Central memory CD4-positive, alpha-beta T cell (primary cell): ENCODE results near the gene CST6.
"Not testable (repeated sequence)": the region's sequence is repeated elsewhere in the genome, so short reads cannot be mapped to it uniquely, and the experiment has no call there.

Experiments used
- DNase-seq: peaks from one replicate; pipeline ENCODE4 v3.0.0; 2022

Gene CST6

DNA sequence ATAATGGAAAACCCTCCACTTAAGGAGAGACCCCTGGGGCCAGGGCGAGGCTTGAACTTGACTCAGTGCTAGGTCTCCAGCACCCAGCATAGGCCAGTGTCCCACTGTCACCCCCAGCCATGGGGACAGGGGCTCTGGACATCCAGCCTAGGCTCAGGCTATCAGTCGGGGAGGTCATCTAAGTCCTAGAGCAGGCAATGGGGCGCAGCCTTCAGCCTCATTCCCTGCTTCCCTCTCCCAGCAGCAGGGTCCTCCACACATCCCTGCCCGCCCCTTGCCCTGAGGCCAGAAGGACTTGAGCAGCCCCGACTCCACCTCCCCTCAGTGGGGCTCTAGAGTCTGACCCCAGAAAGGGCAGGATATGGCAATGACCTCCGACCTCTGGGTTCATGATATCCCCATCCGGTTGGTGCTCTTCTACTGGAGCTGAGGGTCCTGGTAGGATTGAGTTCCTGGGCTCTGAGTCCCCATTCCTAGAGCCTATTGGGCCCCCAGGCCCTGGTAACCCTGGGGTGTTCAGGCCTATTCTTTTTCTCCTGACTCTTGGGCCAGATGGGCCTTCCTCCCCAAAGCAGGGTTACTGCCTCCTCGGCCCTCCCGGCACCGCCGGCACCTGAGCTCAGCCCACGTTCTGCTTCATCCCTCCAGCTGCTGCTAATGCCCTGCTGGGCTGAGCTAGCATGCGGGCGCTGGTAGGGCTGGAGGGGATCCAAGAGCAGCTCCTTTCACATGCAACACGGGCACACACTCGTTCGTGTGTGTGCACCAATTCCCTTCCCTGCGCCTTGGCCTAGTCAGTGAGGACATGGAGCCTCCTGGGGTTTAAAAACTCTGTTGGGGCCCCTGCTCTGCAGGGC, 4.4 kb downstream of the CST6 start:
- DNase-seq, result no peak

DNA sequence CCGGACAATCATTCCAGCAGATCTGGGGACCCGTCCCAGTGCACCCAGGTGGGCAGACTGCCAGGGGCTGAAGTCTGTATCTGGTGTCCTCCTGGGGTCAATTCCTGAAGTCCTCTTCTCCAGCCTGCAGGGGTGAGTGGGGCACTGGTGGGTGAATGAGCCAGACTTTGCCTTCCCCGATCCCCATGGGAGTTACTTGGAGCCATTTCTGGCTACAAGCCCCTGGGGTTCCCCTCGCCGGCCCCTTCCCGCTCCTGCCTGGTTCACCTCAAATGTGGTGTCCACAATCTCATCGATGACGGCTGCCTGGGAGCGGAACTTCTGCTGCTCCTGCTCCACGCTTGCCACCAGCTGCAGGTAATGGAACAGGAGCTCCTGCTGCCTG, 5.0 kb downstream of the CST6 start:
- DNase-seq, result no peak

DNA sequence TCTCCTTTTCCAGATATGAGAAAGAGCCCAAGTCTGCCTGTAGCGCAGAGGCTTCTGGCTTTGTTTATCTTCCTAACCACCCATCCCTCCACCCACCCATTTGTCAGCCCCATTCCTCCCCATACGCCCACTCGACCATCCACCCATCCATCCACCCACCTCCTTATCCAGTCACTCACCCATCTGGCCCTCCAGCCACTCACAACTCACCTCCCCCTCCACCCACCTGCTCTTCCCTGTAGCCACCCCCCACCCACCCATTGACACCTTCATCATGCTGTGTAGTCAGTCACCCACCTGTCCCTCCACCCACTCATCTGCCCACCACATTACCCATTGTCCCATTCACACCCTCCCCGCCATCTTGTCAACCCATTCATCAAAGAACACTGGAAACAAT, 5.5 kb downstream of the CST6 start:
- no peak for DNase-seq

DNA sequence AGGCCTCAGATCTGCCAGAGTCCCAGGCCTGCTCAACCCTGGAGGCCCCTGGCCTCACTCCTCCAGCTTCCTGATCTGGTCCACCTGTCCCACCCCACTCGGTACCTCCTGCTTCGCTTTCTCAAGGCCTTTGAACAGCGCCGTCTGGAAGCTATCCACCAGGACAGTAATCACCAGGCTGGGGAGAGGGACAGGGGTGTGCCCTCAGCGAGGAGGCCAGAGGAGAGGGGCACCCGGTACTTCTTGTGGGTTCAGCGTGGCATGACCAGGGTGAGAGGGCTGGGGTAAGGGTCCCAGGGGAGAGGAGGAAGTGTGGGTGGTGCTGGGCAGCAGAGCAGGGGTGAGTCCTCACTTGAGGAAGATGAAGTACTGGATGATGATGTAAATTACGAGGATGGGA, 8.4 kb downstream of the CST6 start:
- no peak for DNase-seq

- DNase-seq, result no peak
These were observed 9.0 kb downstream of the CST6 start for GRCh38 chr11:66020618-66021357.

DNA sequence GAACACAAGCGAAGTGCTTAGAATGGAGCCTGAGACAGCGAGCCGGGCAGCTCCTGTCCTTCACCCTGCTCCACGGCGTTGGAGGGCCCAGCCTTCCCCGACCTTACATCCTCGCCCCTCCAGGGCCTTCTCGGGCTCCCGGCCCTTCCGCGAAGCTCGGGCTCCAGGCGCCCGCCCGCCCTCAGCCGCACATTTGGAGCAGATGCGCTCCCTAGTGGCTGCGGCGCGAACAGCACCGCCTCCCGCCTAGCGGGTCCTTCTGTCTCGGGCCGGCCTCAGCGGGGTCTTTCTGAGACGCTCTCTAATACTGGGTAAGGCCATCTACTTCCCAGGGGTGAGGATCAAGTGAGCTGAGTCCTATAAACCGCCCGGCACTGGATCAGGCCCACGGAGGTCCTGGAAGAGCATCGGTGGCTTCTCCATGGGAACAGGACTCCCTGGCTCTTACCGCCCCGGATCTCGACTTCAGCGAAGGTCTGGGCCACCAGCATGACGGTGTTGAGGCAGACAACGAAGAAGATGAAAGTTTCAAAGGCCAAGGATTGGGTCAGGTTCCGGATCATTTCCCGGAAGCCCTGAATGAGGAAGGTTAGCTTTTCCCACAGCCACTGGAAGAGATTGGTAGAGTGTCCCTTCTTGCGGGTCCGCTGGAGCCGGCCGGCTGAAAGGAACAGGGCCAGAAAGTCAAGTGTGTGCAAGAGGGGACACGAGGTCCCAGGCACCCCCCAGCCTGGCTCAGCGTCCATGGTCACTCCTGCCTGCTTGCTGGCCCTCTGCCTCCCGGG, 10.8 kb downstream of the CST6 start:
- peak; percentile 59 for DNase-seq

DNA sequence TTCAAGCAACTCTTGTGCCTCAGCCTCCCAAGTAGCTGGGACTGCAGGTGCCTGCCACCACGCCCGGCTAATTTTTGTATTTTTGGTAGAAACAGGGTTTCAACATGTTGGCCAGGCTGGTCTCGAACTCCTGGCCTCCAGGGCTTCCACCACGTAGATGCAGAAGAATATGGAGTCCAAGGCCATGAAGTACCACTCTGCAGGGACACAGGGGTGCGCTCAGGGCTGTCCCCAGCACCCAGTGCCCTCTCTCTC, 11.3 kb downstream of the CST6 start:
- not testable (repeated sequence) for DNase-seq

DNA sequence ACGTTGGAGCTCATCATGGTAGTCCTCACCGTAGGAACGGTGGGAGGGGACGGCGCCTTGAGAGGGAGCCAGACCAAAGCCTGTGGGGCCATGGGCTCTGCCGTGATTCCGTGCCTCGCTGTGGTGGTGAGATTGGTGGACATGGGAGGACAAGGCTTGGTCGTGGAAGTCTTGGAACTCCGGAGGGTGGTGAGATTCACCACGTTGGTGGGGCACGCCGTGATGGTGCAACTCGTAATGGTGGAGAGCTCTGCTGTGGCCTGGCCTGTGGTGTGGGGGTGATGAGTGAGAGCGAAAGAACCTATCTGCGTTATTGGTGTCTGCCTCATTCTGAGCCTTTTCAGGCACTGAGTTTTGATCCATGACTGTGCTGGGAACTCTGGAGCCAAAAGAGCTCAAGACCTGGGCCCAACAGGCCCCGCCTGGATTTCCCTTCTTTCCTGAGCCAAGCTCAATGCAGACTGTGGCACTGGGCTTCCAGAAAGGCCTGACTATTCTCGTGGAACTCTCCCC, 14.3 kb downstream of the CST6 start, which contains the start of gene CATSPER1:
CATSPER1 (minus strand) TSS at position 463 of the 513 bp plus-strand sequence; CDS start at position 363, 100 bp downstream.
- DNase-seq, result no peak

GRCh38 chr11:66032957-66033735, 21.3 kb downstream of the CST6 start:
- no peak for DNase-seq

GRCh38 chr11:66035653-66036333, 24.0 kb downstream of the CST6 start:
- no peak for DNase-seq

DNA sequence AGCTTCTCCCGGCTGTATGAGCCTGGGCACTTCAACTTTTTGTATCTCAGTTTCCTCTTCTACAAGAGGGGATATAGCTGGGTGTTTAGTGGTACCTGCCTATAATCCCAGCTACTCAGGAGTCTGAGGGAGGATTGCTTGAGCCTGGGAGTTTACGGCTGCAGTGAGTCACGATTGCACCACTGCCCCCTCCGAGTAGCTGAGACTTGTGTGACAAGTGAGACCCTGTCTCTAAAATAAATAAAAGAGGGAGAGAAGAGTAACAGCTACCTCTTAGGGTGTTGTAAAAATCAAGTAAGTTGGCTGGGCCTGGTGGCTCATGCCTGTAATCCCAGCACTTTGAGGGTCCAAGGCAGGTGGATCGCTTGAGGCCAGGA, 24.5 kb downstream of the CST6 start:
- no peak for DNase-seq

DNA sequence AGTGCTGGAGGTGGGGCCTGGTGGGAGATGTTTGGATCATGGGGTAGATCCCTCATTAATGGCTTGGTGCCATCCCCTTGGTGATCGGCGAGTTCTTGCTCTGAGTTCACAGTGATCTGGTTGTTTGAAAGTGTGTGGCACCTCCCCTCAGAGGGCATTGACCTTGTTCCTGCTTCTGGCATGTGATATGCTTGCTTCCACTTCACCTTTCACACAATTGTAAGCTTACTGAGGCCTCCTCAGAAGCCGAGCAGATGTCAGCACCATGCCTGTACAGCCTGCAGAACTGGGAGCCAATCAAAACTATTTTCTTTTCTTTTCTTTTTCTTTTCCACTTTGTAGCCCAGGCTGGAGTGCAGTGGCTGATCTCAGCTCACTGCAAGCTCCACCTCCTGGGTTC, 25.5 kb downstream of the CST6 start:
- no peak for DNase-seq

GRCh38 chr11:66039765-66040164, 28.0 kb downstream of the CST6 start:
- no peak for DNase-seq

DNA sequence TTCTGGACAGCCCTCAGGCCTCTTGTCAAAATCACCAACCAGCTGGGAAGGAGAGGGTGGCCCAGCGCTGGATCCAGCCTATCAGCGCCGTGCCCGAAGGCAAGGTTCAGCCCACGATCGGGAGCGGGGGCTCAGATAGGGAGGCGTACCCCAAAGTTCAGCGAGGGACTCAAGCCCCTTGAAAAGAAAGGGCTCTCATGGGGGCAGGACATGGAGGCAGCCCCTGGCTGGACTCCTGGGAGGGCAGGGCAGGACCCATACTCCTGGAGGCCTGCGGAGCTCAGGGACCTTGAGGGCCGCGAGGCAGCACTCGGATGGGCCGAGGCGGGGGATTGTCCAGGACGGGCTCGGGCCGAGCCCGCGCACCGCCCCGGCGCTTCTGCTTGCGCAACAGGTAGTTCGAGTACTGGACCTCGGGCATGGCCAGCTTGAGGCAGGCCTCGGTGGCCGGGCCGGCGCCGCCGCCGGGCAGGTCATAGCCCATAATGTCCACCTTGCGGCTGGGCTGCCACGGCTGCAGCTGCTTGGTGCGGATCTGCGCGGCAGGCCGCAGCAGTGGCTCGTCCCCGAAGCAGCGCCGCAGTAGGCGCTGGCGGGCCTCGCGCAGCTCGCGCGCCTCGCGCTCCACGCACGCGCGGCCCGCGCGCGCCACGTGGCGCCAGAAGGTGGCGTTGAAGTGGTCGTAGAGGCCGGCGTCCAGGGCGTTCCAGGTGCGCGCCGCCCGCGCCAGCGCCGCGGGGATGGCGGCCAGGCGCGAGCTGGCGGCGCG, 30.6 kb downstream of the CST6 start:
- no peak for DNase-seq

DNA sequence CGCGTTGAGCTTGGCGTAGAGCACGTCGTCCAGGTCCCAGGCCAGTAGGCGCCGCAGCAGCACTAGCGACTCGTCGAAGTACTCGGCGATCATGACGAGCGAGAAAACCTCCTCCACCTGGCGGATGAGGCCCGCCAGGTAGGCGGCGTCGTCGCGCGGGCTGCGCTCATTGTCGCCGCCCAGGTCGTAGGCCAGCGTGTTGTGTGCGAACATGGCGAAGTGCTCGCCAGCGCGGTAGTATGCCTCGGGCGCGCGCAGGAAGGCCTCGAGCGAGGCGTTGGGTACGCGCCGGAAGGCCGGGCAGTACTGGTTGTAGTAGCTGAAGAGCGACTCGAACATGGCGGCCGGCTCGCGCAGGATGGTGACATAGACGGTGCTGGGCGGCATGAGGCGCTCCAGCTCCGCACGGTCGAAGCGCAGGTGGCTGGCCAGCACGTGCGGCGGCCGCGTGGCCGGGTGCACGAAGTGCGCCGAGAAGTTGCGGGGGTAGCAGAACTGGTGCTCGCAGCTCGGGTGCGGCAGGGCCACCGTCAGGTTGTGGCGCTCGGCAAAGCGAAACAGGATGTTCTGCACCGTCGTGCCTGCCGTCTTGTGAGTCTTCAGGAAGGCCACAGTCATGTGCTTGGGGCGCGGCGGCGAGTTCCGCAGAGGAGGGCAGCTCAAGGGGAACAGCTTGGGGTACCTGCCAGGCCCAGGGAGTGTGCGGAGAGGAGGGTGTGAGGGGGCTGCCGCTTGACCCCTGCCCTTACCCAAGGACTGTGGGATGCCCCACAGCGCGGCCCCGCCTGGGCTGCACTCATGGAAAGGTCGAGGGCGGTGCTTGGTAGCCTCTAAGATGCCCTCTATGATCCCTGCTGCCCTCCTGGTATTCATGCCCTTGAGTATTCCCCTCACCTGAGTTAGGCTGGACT, 31.4 kb downstream of the CST6 start:
- no peak for DNase-seq

- DNase-seq, result no peak
These were observed 32.9 kb downstream of the CST6 start for GRCh38 chr11:66044757-66045156.

- DNase-seq, result peak; percentile 79
These were observed 33.4 kb downstream of the CST6 start for GRCh38 chr11:66045177-66045639.

DNA sequence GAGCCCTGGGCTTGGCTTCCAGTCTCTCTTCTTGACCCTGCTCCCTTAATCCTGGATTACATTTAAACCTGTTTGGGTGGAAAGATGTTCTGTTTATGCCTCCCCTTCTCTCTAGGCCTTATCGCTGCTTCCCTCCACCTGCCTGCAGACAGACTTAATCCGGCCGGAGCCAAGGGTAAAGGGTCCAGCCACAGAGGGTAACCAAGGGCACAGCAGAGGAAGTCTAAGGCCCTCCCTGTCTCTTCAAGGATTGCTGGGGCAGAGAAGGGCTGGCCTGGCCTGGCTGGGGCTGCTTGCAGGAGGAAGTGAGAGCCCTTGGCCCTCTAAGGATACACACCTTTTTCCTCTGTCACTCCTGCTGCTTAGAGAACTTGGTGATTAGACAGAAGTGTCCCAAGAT, 35.1 kb downstream of the CST6 start:
- DNase-seq, result no peak

- DNase-seq, result no peak
These were observed 35.9 kb downstream of the CST6 start for GRCh38 chr11:66047541-66048365.
